Panc1 (cell line): ENCODE results near the gene CCNG2. TPM values are rescaled to one million over a fixed set of nuclear protein-coding genes. Genes with fewer than 3 reads are reported as not detected.

Source experiments
- ATAC-seq: fragments of 200-7000 bp; cut with Tn5 transposase; 2 replicates; pipeline ENCODE4 v1.9.1; 2020; ENCODE audit warnings: mild to moderate bottlenecking, moderate library complexity
- BruUV-seq: library from RNA; stranded (reverse); fragments of 400-500 nt; replicated peaks from 2 replicates; lab custom pipeline; 2021; lab: Mats Ljungman, UMichigan
- CTCF ChIA-PET: fragments of 300-600 bp; sonication (Branson Sonifier 250); formaldehyde crosslinking; loops from one replicate; lab custom pipeline; 2022; ENCODE audit warnings: antibody characterized with exemption; lab: Charles Lee
- POLR2A ChIA-PET: fragments of 300-600 bp; sonication (Branson Sonifier 250); formaldehyde crosslinking; loops from one replicate; lab custom pipeline; 2022; ENCODE audit warnings: antibody characterized with exemption; lab: Charles Lee
- DNase-seq: peaks from one replicate; pipeline ENCODE4 v3.0.0-alpha.2; 2010; ENCODE audit warnings: low read depth, low spot score
- H3K27ac ChIP-seq: 2 replicates; pipeline ENCODE4 v1.5.1; 2011; ENCODE audit warnings: mild to moderate bottlenecking, low read length, inconsistent platforms
- H3K27me3 ChIP-seq: fragments of 200-500 bp; sonication (Bioruptor generic); 2 replicates; pipeline ENCODE4 v1.6.0; 2014; ENCODE audit warnings: low read length, inconsistent platforms; ENCODE audit not compliant: control insufficient read depth, insufficient read depth
- H3K36me3 ChIP-seq: fragments of 200-500 bp; sonication (Bioruptor generic); 2 replicates; pipeline ENCODE4 v1.5.1; 2014; ENCODE audit warnings: inconsistent platforms, mild to moderate bottlenecking, low read length, moderate library complexity; ENCODE audit not compliant: control insufficient read depth, insufficient read depth
- H3K4me1 ChIP-seq: 2 replicates; pipeline ENCODE4 v1.5.1; 2011; ENCODE audit warnings: inconsistent platforms, mild to moderate bottlenecking, low read length, moderate library complexity; ENCODE audit not compliant: control insufficient read depth, insufficient read depth
- H3K4me3 ChIP-seq, 2 experiments: 2 replicates each; pipeline ENCODE4 v1.5.1; 2011 to 2012; ENCODE audit warnings: low read depth in 2 of 2, low read length in 2 of 2, mild to moderate bottlenecking in 2 of 2, inconsistent platforms in 1 of 2, moderate library complexity in 1 of 2
- H3K9me3 ChIP-seq: fragments of 200-500 bp; sonication (Bioruptor generic); 2 replicates; pipeline ENCODE4 v1.5.1; 2014; ENCODE audit warnings: low read depth, mild to moderate bottlenecking, inconsistent platforms, low read length, moderate library complexity; ENCODE audit not compliant: control insufficient read depth, insufficient read depth
- CTCF ChIP-seq: fragments of 450-650 bp; IDR thresholded peaks from 2 replicates; pipeline ENCODE4 v1.5.1; 2017; ENCODE audit warnings: mild to moderate bottlenecking
- POLR2AphosphoS5 ChIP-seq: IDR thresholded peaks from 2 replicates; pipeline ENCODE4 v1.6.1; 2012; ENCODE audit warnings: mild to moderate bottlenecking, low read depth, low read length, moderate library complexity
- SIN3A ChIP-seq: IDR thresholded peaks from 2 replicates; pipeline ENCODE4 v1.6.1; 2012; ENCODE audit warnings: low read depth, mild to moderate bottlenecking, low read length, moderate library complexity, borderline replicate concordance; ENCODE audit not compliant: insufficient read depth
- TCF7L2 ChIP-seq: IDR thresholded peaks from 2 replicates; pipeline ENCODE4 v1.6.1; 2011; ENCODE audit warnings: mild to moderate bottlenecking, low read depth, low read length, inconsistent platforms
- in situ Hi-C: cut with HindIII; loops from 2 replicates; pipeline ENCODE4 v1.10.0; 2016; ENCODE audit warnings: low sequenced_read_pairs, low pct_unique_long_range_greater_than_20kb
- intact Hi-C: fragments of 100-400 bp; cut with micrococcal nuclease; formaldehyde crosslinking; loops from one replicate; pipeline ENCODE4 v1.10.0; 2022; ENCODE audit not compliant: unreplicated experiment
- total RNA-seq: library from RNA; stranded (reverse); gene quantifications from one replicate; pipeline ENCODE4 v1.2.1, GENCODE V29; 2021; ENCODE audit not compliant: unreplicated experiment
- TF ChIP-seq, protein P1 (sequence below), 2 experiments: IDR thresholded peaks; 2 replicates each; pipeline ENCODE4 v1.6.1; 2011 to 2012; ENCODE audit warnings: low read depth in 2 of 2, control low read depth in 1 of 2, low read length in 1 of 2, mild to moderate bottlenecking in 1 of 2, moderate library complexity in 1 of 2; ENCODE audit not compliant: insufficient read depth in 1 of 2

The CCNG2 gene
- total RNA-seq, 1 experiment from 2014 or later = 18.4 TPM

DNA sequence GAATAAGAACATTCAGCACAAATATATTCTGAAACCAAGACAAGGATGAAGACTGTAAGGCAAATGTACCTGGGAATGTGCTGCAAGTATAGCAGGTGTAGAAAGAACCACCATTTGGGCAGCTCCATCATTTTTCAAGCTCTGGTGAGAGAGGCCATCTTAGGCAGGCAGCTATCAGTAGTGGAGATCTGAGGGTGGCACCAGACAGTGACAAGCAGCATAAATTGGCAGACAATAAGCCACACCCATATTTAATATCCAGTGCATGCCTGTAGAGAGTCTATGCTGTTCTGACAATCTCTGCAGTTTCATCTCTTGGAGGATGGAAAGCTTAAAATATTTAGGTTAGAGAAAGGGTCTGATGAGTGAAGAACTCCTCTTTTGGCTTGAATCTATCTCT lies 22.5 kb downstream of the CCNG2 start:
- ChIA-PET POLR2A (interaction anchor here (0.6 kb wide), 1 partner anchor 19 kb away, joined by 9 read pairs; no protein-coding TSS in a partner anchor), CTCF (no interaction called here)
- intact Hi-C loops = no loop called here
- TF ChIP-seq POLR2AphosphoS5 (no peak), CTCF (no peak)
- TF ChIP-seq, protein P1, sequence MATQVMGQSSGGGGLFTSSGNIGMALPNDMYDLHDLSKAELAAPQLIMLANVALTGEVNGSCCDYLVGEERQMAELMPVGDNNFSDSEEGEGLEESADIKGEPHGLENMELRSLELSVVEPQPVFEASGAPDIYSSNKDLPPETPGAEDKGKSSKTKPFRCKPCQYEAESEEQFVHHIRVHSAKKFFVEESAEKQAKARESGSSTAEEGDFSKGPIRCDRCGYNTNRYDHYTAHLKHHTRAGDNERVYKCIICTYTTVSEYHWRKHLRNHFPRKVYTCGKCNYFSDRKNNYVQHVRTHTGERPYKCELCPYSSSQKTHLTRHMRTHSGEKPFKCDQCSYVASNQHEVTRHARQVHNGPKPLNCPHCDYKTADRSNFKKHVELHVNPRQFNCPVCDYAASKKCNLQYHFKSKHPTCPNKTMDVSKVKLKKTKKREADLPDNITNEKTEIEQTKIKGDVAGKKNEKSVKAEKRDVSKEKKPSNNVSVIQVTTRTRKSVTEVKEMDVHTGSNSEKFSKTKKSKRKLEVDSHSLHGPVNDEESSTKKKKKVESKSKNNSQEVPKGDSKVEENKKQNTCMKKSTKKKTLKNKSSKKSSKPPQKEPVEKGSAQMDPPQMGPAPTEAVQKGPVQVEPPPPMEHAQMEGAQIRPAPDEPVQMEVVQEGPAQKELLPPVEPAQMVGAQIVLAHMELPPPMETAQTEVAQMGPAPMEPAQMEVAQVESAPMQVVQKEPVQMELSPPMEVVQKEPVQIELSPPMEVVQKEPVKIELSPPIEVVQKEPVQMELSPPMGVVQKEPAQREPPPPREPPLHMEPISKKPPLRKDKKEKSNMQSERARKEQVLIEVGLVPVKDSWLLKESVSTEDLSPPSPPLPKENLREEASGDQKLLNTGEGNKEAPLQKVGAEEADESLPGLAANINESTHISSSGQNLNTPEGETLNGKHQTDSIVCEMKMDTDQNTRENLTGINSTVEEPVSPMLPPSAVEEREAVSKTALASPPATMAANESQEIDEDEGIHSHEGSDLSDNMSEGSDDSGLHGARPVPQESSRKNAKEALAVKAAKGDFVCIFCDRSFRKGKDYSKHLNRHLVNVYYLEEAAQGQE (IDR thresholded peaks at IDR 0.05; ENCODE audit: insufficient read depth in 1 of 2, low read depth in 2 of 2, low read length in 1 of 2) = no peak
- Histone ChIP-seq H3K9me3 (no peaks in the 10 kb centered on the region), H3K4me1 (no peaks in the 10 kb centered on the region), H3K27me3 (no peaks in the 10 kb centered on the region), H3K36me3 (no peaks in the 10 kb centered on the region), H3K27ac (no peak overlapping the region), H3K4me3 (no peak overlapping the region)
- BruUV-seq = no TSS peak
- DNase-seq = no peak
- no peak for ATAC-seq
- in situ Hi-C loops = no loop called here

- ChIA-PET POLR2A (no interaction called here), CTCF (no interaction called here)
- DNase-seq (no peak), ATAC-seq (no peak)
- Histone ChIP-seq H3K27ac (no peak overlapping the region), H3K9me3 (no peaks in the 10 kb centered on the region), H3K27me3 (no peaks in the 10 kb centered on the region), H3K4me3 (no peak overlapping the region), H3K4me1 (no peaks in the 10 kb centered on the region), H3K36me3 (no peaks in the 10 kb centered on the region)
- no TSS peak for BruUV-seq
- TF ChIP-seq TCF7L2 = no peak
- TF ChIP-seq, protein P1 (IDR thresholded peaks at IDR 0.05; ENCODE audit: insufficient read depth in 1 of 2, low read depth in 2 of 2, low read length in 1 of 2) = no peak
- TF ChIP-seq CTCF = no peak
- no peak for TF ChIP-seq POLR2AphosphoS5
- no peak for TF ChIP-seq SIN3A
- in situ Hi-C loops = no loop called here
- intact Hi-C loops = no loop called here
These were observed 24.7 kb downstream of the CCNG2 start for GRCh38 chr4:77181720-77182119.
